GM18499 (cell line): Measurements from ENCODE around the gene NOL9.

Experiments
- ATAC-seq: cut with Tn5 transposase; IDR thresholded peaks from one replicate; pipeline ENCODE4 v1.9.1; 2021; ENCODE audit warnings: moderate number of reproducible peaks; ENCODE audit not compliant: insufficient read depth, unreplicated experiment

Gene NOL9

GRCh38 chr1:6474815-6475282, 79.5 kb downstream of the NOL9 start:
- ATAC-seq, result no peak

- ATAC-seq, result no peak
Observed at GRCh38 chr1:6473974-6474814, 80.1 kb downstream of the NOL9 start.

- ATAC-seq, result no peak
Observed at GRCh38 chr1:6473156-6473555, 81.2 kb downstream of the NOL9 start.

GRCh38 chr1:6472391-6472790, 81.9 kb downstream of the NOL9 start:
- no peak for ATAC-seq

- ATAC-seq, result no peak
Observed at GRCh38 chr1:6471970-6472368, 82.3 kb downstream of the NOL9 start.
